ENCODE measurements around the gene IMMT.
"Not testable (repeated sequence)": the region's sequence is repeated elsewhere in the genome, so short reads cannot be mapped to it uniquely, and the experiment has no call there.

The IMMT gene

DNA sequence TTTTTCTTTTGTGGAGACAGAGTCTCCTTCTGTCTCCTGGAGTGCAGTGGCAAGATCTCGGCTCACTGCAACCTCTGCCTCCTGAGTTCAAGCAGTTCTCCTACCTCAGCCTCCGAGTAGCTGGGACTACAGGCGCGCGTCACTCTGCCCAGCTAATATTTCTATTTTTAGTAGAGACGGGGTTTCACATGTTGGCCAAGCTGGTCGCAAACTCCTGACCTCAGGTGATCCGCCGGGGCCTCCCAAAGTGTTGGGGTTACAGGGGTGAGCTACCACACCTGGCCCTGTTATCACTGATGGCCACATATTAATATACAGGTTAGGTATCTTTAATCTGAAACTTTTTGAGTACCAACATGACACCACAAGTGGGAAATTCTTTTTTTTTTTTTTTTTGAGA is 7.4 kb upstream of the IMMT start:
- in situ Hi-C loops (cut with HindIII; ENCODE audit: low sequenced_read_pairs): no loop called here

DNA sequence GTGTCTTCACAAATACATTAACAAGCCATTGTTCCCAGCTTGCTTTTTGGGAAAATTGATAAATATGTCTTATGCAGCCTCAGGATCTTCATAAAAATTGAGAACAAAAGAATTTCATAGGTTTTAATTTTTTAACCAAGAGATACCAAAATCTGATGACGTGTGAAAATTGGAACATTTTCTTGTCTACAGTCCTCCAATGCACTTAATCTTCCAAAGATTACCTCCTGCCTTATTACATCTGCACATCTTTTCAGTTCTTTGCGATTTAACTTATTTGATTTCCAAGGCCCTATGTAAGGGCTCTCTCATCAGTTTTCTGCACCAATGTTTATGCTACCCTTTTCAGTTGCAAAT is 7.1 kb upstream of the IMMT start:
- in situ Hi-C loops (cut with HindIII; ENCODE audit: low sequenced_read_pairs): no loop called here

DNA sequence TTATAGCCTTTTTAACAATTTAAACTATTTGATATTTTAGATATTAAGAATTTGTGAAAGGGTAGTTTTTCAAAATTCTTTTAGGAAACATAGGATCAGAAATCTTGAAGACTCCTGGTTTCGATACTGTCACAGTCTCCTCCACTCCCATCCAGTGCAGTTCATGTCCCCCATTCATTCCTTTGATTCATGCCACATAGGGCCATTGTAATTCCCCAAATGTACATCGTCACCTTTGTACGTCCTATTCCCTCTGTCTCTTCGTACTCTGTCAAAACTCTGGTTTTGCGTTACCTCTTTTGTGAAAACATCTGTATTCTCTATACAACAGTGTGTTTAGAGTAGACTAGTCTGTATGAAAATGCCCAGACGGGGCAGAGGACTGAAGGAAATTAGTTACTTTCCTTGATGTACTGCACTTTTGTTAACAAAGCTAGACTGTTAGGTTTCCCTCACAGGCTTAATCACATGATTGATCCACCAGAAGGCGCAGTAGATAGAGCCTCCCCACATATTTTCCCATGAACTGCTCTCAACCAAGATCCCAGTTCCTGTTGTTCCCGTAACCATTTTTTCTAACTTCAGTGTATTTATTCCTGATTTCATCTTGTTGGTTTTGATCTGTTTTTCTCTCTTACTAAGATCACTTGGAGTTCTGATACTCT is 6.5 kb upstream of the IMMT start:
- in situ Hi-C loops (cut with HindIII; ENCODE audit: low sequenced_read_pairs): no loop called here

DNA sequence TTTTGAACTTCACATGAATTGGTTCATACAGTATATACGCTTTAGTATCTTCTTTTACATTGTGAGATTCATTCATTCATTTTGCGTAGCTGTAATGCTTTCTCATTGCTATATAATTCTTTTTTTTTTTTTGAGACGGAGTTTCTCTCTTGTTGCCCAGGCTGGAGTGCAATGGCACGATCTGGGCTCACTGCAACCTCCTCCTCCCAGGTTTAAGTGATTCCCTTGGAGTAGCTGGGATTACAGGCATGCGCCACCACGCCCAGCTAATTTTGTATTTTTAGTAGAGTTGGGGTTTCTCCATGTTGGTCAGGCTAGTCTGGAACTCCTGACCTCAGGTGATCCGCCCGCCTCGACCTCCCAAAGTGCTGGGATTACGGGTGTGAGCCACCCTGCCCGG is 5.3 kb upstream of the IMMT start:
- in situ Hi-C loops (cut with HindIII; ENCODE audit: low sequenced_read_pairs): not testable (repeated sequence)

DNA sequence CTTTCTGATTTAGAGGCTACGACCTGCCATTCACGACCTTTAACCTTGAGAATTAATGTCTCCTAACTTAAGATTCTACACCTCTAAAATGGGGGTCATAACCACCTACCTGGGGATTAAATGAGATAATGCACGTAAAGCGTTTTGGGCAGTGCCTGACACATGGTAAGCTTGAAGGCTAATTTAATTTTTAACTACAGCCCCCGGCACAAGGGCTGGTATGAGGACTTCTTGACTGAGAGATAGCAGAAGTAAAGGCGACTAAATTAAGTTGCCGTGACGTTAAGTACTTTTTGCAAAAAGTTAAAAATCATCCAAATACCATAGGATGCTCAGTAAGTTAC is 4.5 kb upstream of the IMMT start:
- in situ Hi-C loops (cut with HindIII; ENCODE audit: low sequenced_read_pairs): no loop called here

GRCh38 chr2:86195808-86196387 is 636 bp upstream of the IMMT start:
- in situ Hi-C loops (cut with HindIII; ENCODE audit: low sequenced_read_pairs): no loop called here

- in situ Hi-C loops (cut with HindIII; ENCODE audit: low sequenced_read_pairs): no loop called here
Measured at GRCh38 chr2:86194751-86195054, 559 bp downstream of the IMMT start.

DNA sequence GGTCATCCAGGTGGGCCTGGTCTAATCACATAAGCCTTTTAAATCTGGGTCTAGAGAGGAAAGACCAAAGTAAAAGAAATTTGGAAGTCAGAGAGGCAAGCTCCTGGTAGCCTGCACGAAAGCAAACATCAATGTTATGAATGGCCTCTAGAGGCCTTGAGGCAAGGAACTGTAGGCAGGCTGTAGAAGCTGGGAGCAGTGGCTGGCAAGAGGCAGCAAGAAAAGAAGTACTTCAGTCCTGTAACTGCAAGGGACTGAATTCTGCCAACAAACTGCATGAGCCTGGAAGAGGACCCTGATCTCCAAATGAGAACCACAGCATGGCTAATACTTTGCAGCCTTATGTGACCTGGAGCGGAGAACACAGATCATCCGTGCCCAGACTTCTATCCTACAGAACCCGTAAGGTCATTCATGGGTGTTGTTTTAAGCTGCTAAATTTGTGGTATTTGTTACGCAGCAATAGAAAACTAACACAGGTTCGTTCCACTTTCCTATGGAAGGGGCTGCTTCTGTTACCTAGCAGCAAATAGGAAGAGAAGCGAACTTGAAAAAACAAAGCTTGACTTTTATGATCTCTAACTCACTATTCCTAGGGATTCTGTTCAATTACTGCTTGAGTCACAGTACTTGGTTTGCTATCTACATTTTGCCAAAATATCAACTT is 1.2 kb downstream of the IMMT start:
- in situ Hi-C loops (cut with HindIII; ENCODE audit: low sequenced_read_pairs): no loop called here

DNA sequence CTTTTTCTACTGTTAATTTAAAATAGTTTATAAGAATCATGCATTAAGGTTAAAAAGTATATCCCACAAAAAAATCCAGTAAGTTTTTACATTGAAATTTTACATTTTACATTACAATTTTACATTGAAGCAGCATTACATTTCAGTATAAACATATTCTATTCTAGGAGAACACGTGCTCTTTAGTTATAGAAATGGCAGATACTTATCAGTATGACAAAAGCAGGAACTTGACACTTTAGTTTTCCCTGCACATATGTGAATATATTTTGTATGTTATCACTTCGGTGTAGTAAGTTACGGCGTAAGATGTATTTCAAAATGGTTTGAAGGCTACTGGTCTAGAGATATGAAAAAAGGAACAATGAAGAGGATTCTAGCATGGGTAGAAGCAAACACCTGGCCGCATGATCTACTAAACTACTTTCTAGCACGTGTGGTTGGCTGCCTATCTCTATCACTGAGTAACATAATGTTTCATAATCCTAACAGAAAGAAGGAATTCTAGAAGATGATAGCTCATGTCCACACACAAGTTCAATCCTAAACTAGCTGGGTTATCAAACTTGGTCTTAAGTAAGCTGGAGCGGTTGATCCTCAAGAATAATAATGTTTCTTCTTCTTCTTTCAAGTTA is 5.4 kb downstream of the IMMT start:
- in situ Hi-C loops (cut with HindIII; ENCODE audit: low sequenced_read_pairs): no loop called here

DNA sequence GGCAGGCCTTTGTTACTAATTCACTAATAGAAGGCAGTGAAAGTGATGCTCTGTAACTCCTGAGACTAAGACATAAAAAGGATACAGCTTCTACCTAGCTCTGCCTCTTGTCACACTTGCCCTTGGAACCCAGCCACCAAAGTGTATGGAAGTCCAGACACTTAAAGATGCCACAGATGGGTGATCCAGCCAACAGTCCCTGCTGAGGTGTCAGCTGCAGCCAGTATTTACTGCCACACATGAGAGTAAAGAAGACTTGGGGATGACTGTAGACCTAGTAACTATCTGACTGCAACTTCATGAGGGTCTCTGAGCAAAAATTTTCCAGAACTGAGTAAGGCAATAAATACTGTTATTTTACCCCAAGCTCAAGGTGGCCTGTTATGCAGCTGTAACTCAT is 8.8 kb downstream of the IMMT start:
- in situ Hi-C loops (cut with HindIII; ENCODE audit: low sequenced_read_pairs): no loop called here

GRCh38 chr2:86185517-86186212 is 9.6 kb downstream of the IMMT start:
- in situ Hi-C loops (cut with HindIII; ENCODE audit: low sequenced_read_pairs): no loop called here

DNA sequence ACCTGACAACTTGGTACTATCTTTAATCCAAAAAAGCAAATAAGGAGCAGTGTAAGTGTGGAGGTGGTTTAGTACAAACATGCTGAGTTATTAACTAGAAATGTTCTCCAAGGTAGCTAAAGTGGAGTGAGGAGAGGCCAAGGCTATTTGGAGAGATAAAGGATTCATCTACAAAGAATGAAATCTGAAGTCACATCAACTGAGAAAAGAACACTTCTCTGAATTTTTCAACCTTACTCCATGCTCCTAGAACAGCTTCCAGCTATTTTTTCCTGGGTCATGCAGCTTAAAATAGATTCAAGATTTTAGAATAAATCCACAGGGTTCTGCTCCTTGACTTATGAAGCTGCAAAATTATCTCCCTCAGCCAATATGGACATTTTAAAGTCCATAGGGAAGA is 18.7 kb downstream of the IMMT start:
- in situ Hi-C loops (cut with HindIII; ENCODE audit: low sequenced_read_pairs): no loop called here

GRCh38 chr2:86175828-86176227 is 19.4 kb downstream of the IMMT start:
- in situ Hi-C loops (cut with HindIII; ENCODE audit: low sequenced_read_pairs): no loop called here

DNA sequence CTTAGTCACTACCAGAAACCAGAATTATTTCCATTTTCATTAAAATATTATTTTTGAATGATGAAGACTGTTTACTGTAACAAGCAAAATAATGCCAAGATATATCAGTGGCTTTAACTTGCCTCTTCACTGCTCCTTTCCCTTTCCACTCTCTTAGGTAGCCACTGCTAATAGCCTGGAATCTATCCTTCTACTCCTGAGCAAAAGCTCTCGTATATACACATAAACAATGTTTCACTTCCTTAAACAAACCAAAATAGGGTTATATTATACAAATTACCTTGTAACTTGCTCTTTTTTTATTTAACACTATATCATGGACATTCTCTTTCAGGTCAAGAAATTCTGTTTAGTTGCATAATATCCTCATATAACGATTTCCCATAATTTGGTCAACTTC is 20.8 kb downstream of the IMMT start:
- in situ Hi-C loops (cut with HindIII; ENCODE audit: low sequenced_read_pairs): no loop called here

DNA sequence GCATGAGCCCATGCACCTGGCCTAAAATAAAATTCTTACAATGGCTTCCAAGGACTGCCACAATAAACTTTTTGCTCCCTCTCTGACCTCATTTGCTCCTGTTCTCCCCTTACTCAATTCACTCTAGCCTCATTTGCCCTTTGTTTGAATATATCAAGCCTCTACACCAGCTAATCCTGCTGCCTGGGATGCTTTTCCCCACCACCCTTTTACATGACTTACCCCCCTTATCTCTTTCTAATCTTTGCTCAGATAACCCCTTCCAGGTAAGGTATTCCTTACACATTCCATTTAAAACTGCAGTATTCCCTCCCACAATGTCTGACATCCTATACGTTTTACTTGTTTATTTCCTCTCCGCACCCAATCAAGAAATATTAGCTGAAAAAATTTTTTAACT is 22.7 kb downstream of the IMMT start:
- in situ Hi-C loops (cut with HindIII; ENCODE audit: low sequenced_read_pairs): no loop called here

GRCh38 chr2:86171295-86171694 is 24.0 kb downstream of the IMMT start:
- in situ Hi-C loops (cut with HindIII; ENCODE audit: low sequenced_read_pairs): no loop called here

DNA sequence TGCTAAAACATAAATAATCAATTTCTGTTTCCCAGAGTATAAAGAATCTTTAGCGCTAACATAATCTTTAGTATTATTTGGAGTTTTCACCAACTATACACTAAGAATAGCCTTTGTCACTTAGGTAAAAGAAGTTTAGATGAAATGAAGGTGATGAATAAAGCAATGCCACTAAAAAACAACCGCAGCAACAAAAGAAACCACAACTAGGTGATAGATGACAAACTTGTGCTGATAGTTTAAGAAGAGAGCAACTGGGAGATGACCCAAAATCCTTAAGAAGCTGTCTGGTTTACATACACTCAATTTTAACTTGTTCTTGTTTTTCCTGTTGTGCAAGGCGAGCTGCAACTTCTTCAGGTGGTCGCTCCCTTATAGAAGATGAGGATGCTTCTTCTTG is 24.8 kb downstream of the IMMT start:
- in situ Hi-C loops (cut with HindIII; ENCODE audit: low sequenced_read_pairs): no loop called here

GRCh38 chr2:86160156-86160952 is 34.9 kb downstream of the IMMT start:
- in situ Hi-C loops (cut with HindIII; ENCODE audit: low sequenced_read_pairs): no loop called here

DNA sequence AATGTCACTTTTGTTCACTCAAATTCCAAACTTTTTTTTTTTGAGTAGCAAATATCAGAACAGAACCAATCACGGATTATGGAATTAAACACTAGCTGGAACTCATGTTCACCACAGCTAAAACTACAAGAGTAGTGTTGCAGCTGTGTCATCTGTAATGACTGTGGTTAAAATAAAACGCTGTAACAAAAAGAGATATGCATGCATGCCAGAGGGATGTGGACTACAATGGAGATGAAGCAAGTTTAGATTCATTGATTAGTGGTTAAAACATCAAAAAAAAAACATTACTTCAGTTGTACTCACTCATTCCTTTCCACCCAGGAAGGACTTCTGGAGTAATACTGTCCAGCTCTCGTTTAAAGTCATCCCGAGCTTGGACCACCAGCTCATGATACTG is 37.0 kb downstream of the IMMT start:
- in situ Hi-C loops (cut with HindIII; ENCODE audit: low sequenced_read_pairs): no loop called here

DNA sequence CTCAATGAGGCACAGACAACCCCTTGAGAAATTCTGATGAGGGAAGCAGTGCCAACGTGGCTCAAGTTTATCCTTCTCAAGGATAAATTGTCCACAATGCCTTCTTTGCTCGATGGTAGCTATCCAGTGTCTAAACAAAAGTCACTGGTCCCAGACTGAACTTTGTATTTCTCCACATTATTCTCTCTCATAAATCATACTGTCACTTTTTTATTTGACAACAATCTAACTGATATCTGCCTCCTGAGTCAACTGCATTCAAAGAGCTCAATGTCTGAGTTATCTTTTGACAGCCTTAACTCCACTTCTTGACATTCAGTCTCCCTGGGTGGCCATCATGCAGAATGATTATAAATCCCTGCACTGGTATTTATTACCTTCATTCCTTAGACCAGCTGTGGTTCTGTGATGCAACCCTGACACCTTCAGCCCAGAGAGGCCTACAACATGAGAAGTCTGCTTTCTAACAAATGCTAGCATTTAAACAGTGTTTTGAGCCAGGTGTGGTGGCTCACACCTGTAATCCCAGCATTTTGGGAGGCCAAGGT is 38.2 kb downstream of the IMMT start:
- in situ Hi-C loops (cut with HindIII; ENCODE audit: low sequenced_read_pairs): no loop called here

DNA sequence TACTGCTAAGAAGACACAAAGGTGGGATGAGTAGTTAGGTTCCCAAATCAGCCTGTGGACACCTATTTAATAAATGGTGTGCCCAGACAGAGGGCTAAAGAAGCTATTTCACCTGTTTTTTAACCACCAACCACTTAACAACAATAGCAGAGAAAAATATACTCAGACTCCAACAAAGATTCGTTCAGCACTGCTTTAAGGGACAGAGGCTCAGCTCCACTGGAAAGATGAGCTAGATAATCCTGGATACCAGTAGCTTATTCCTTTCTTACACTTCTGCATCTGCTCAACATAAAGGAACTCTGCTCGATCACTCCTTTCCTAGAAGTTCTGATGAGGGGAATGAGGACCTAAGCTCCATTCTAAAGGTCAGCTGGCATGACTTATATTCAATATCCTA is 44.8 kb downstream of the IMMT start:
- in situ Hi-C loops (cut with HindIII; ENCODE audit: low sequenced_read_pairs): no loop called here
